BJ (cell line): ENCODE results near the gene WDR20. TPM values are rescaled to one million over a fixed set of nuclear protein-coding genes. Genes with fewer than 3 reads are reported as not detected.

ENCODE experiments used
- CTCF ChIA-PET: fragments of 350-600 bp; formaldehyde crosslinking; extraction: SDS; loops from one replicate; lab custom pipeline; 2021; ENCODE audit warnings: antibody characterized with exemption, inconsistent platforms; lab: Yijun Ruan, JAX
- POLR2A ChIA-PET: fragments of 300-600 bp; sonication (Branson Sonifier 250); formaldehyde crosslinking; extraction: SDS; loops from one replicate; lab custom pipeline; 2021; ENCODE audit warnings: antibody characterized with exemption; lab: Charles Lee
- DNase-seq: peaks from one replicate; pipeline ENCODE4 v3.0.0-alpha.2; 2011; ENCODE audit warnings: low read depth
- H3K27me3 ChIP-seq: 2 replicates; pipeline ENCODE4 v1.6.0; 2011; ENCODE audit warnings: low read length; ENCODE audit not compliant: control insufficient read depth, insufficient read depth
- H3K36me3 ChIP-seq: 2 replicates; pipeline ENCODE4 v1.5.1; 2011; ENCODE audit warnings: low read length; ENCODE audit not compliant: control insufficient read depth, insufficient read depth
- H3K4me3 ChIP-seq: 2 replicates; pipeline ENCODE4 v1.5.1; 2011; ENCODE audit warnings: low read depth, mild to moderate bottlenecking, control low read depth, low read length
- CTCF ChIP-seq: IDR thresholded peaks from 2 replicates; pipeline ENCODE4 v1.5.1; 2011; ENCODE audit warnings: low read depth, mild to moderate bottlenecking, control low read depth, inconsistent platforms, low read length, moderate library complexity; ENCODE audit not compliant: insufficient read depth
- polyA plus RNA-seq: library from polyadenylated mRNA; depleted of rRNA; stranded (reverse); fragments of >200 nt; gene quantifications from 2 replicates; pipeline ENCODE4 v1.2.3, GENCODE V29; 2011

The WDR20 gene
- polyA plus RNA-seq, 1 experiment: 18.3 TPM

GRCh38 chr14:102221026-102221425, 81.3 kb downstream of the WDR20 start:
- no peak for DNase-seq
- CTCF ChIA-PET: interaction anchor here (1.1 kb wide), 2 partner anchors 16 to 93 kb away, joined by 3 to 4 read pairs; no protein-coding TSS in a partner anchor
- POLR2A ChIA-PET: no interaction called here
- H3K4me3 ChIP-seq: no peak overlapping the region
- TF ChIP-seq CTCF: no peak
- peaks cover 10% of the 10 kb centered on the region for H3K36me3 ChIP-seq
- H3K27me3 ChIP-seq: no peaks in the 10 kb centered on the region

GRCh38 chr14:102222009-102222575, 82.4 kb downstream of the WDR20 start:
- TF ChIP-seq CTCF: no peak
- CTCF ChIA-PET: interaction anchor here (1.1 kb wide), 1 partner anchor 15 kb away, joined by 3 read pairs; no protein-coding TSS in a partner anchor
- H3K4me3 ChIP-seq: no peak overlapping the region
- POLR2A ChIA-PET: no interaction called here
- no peaks in the 10 kb centered on the region for H3K27me3 ChIP-seq
- DNase-seq: no peak
- H3K36me3 ChIP-seq: peaks cover 10% of the 10 kb centered on the region

GRCh38 chr14:102222751-102223150, 83.1 kb downstream of the WDR20 start:
- ChIA-PET CTCF (no interaction called here), POLR2A (no interaction called here)
- H3K36me3 ChIP-seq: peaks cover 9% of the 10 kb centered on the region
- no peak for TF ChIP-seq CTCF
- no peak for DNase-seq
- H3K27me3 ChIP-seq: no peaks in the 10 kb centered on the region
- no peak overlapping the region for H3K4me3 ChIP-seq

- peaks cover 9% of the 10 kb centered on the region for H3K36me3 ChIP-seq
- CTCF ChIA-PET: interaction anchor here (0.6 to 1.2 kb wide), 2 partner anchors 31 to 41 kb away, joined by 3 to 4 read pairs; no protein-coding TSS in a partner anchor
- no peak for TF ChIP-seq CTCF
- no peak overlapping the region for H3K4me3 ChIP-seq
- no peak for DNase-seq
- H3K27me3 ChIP-seq: no peaks in the 10 kb centered on the region
- POLR2A ChIA-PET: no interaction called here
Observed at GRCh38 chr14:102223682-102224081, 84.0 kb downstream of the WDR20 start.

DNA sequence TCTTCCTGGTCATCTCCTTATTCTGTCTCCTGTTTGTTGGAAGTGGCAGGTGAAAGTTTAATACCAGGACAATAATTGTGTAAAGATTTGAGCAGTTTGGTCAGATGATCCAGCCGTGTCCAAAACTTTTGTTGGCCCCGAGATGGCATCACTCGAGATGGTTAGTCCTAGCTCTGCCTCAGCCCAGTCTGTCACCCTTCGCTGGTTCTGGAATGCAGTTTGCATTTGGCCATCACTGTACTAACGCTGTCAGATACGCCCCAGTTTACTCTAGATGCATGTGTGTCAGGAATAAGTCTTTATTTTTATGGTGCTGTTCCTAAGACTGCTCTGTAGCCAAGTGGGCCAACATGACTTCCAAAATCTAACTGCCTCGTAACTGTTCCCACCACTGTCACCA, 85.7 kb downstream of the WDR20 start:
- ChIA-PET POLR2A (no interaction called here), CTCF (interaction anchor here (1.0 kb wide), 1 partner anchor 91 kb away, joined by 3 read pairs; no protein-coding TSS in a partner anchor)
- no peak overlapping the region for H3K4me3 ChIP-seq
- TF ChIP-seq CTCF: no peak
- no peak for DNase-seq
- H3K36me3 ChIP-seq: peaks cover 7% of the 10 kb centered on the region
- H3K27me3 ChIP-seq: no peaks in the 10 kb centered on the region
